ENCODE results near the gene CKAP2L.
"Not testable (repeated sequence)": the region's sequence is repeated elsewhere in the genome, so short reads cannot be mapped to it uniquely, and the experiment has no call there.

GRCh38 chr2:112716094-112716493 is 48.3 kb downstream of the CKAP2L start:
- TF ChIP-seq FOXM1 (IDR thresholded peaks at IDR 0.05; ENCODE audit: borderline replicate concordance); TARDBP (IDR thresholded peaks at IDR 0.05); BHLHE40 (IDR thresholded peaks at IDR 0.05; ENCODE audit: borderline replicate concordance); FOXA1 (IDR thresholded peaks at IDR 0.05); LEF1 (IDR thresholded peaks at IDR 0.05; ENCODE audit: borderline replicate concordance); L3MBTL2 (conservative IDR thresholded peaks at IDR 0.05); SUZ12 (IDR thresholded peaks at IDR 0.05); CTBP1 (IDR thresholded peaks at IDR 0.05; ENCODE audit: borderline replicate concordance); FOXK2 (IDR thresholded peaks at IDR 0.05); NFRKB (IDR thresholded peaks at IDR 0.05); SP1 (IDR thresholded peaks at IDR 0.05); ARNT (IDR thresholded peaks at IDR 0.05); ZNF384 (IDR thresholded peaks at IDR 0.05): not testable (repeated sequence)
